NCI-H187 (cell line): ENCODE measurements around the gene PCDHGA1.
A peak's percentile ranks its signal among the peaks of the same experiment; 100 is the strongest.

Experiments used
- DNase-seq, 2 experiments: peaks; one replicate each; lab custom pipeline; 2025; lab: John Stamatoyannopoulos, UW

PCDHGA1 gene

DNA sequence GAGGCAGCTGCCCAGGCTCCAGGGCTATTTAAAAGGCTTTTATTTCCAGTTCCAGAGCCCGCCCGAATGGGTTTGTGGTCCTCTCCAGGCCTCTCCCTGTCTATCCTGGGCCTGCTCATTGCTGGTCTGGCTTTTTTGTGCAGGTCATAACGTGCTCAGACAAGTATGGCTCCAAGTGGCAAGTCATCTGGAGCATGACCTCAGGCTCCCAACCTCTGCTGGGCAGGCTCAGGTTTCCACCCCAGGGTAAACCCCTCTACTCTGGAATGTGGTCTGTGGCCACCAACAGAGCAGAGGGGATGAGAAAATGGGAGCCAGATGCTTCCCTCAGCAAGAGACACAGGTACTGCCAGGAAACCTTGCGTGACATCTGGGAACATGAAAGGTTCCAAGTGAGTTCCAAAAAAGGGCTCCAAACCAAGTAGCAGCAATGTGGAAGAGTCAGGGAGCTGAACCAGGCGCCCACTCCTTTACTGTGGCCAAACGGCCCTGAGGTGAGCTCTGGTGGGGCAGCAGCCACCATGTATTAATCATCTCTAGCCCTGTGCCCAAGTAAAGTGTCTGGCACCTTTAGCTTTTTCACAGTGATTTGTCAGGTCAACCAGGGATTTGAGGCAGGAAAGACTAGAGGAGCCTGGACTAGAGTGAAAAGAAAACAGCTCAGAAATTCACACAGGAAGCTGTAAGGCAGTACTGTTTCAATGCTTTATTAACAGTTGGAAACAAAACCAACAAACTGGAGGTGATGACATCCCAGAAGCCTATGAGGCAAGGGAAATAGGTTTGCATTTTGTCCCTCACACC, 184.2 kb downstream of the PCDHGA1 start:
- DNase-seq: peak; percentile 73 to 78

DNA sequence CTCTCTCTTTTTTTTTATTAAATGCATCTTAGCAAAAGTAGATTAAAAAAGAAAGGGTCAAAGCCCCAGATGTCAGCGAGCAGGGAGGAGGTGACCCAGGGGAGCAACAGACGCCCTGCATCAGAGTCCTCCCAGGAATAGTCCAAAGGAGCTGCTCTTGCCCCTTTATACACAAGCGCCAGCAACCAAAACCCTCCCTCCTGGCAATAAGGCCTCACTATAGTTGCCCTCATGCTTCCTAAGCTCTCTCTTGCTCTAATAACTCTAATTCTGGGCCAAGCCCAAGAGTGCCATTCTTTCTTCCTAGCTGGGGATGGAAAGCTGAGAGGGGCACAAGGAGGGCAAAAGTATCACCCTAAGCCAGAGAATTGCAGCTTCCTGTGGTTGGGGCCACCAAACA, 184.8 kb downstream of the PCDHGA1 start:
- no peak for DNase-seq

GRCh38 chr5:141515946-141516671, 185.8 kb downstream of the PCDHGA1 start:
- DNase-seq: no peak

GRCh38 chr5:141516672-141517025, 186.3 kb downstream of the PCDHGA1 start:
- no peak for DNase-seq

DNA sequence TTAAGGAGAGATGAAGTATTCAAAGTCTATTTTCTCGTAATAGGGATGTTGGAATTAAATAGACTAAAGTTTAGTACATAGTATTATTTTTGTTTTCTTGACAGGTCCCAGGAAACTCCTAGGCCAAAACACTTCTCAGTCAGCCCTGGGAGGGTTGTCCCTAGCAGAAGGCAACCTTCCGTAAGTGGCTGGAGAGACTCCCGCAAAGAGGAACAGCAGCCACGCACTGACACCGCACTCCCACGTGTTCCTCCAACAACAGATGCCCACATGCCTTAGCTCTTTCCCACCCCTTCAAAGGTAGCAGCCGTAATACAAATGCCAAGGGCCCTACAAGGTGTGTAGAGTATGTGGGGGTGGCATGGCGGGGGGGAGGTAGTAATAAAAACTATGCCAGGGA, 187.0 kb downstream of the PCDHGA1 start:
- no peak for DNase-seq

DNA sequence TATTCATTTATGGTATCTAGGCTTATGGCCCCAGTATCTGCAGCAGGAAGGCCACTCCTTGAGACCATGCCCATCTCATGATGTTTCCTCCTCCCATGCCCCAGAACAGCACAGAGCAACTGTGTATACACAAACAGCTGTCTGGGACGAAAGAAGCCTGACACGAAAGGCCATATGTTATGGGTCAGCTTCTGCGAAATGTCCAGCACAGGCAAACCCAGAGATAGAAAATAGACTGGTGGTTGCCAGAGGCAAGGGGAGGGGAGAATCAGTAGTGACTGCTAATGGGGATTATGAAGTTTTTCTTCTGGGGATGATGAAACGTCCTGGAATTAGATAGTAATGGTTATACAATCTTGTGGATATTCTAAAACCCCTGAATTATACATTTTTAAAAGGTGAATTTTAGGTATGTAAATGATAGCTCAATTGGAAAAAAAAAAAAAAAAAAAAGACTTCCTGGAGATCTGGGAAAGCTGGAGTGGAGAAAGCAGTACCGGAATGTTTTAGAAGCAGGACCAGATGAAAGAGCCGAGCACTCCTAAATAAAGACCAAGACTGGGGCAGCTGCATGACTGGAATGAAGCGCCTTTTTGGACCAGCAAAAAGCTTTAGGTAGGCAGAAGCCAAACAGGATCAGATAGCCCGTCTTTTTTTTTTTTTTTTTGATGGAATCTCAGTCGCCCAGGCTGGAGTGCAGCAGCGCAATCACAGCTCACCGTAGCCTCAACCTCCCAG, 187.7 kb downstream of the PCDHGA1 start:
- DNase-seq: no peak

- DNase-seq: no peak
Observed at GRCh38 chr5:141518618-141519015, 188.3 kb downstream of the PCDHGA1 start.

DNA sequence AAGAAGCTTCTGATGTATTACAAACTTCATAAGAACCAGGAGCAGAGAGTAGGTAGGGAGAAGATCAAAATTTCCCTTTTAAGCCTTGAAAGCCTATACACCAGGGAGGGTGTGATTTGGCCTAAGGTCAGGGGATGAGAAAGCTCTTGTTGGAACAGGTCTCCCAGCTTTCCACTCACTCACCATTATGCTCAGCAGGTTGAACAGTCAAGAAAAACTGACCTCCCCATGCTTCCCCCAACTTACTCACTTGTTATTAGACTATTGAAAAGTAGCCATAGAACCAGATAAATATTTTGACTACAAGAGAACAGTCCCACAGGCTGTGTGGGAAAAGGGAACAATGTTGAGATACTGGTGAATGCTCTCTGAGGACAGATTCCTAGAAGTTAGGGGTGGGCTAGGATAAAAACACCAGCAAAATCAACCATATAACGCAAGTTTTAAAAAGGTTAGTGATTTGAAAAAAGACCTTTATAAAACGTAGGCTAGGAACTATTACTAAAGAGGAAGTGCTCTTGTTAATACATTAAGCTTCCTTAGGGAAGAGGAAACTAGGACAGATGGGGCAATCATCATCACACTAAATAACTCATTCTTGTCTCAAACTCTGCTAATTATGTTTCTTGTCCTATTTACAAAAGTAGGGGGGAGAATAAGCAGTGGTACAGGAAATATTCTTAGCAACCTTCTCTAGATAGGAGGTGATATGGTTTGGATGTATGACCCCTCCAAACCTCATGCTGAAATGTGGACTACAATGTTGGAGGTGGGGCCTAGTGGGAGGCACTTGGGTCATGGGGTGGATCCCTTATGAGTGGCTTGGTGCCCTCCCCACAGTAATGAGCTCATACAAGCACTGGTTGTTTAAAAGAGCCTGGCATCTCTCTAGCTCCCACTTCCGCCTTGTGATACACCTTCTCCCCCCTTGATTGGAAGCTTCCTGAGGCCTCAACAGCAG, 189.6 kb downstream of the PCDHGA1 start:
- no peak for DNase-seq

GRCh38 chr5:141521244-141521781, 191.0 kb downstream of the PCDHGA1 start:
- DNase-seq: no peak

DNA sequence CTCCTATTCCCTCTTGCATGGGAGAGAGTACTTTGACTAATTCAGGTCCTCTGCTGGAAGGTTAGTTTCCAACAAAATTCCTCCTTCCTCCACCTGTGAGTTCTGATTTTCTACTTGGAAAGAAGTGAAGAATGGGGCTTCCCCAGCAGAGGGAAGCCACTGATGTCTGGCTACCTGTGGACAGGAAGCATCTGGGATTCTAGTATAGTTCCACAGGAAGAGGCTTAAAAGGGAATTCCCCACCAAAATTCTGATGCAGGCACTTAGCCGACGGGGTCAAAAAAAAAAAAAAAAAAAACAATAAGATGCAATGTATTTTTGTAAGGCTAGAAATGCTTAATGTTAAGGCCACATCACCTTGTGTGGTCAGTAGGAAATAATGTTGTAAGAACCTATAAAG, 192.0 kb downstream of the PCDHGA1 start:
- DNase-seq: no peak

GRCh38 chr5:141523991-141524390, 193.7 kb downstream of the PCDHGA1 start:
- DNase-seq: no peak

DNA sequence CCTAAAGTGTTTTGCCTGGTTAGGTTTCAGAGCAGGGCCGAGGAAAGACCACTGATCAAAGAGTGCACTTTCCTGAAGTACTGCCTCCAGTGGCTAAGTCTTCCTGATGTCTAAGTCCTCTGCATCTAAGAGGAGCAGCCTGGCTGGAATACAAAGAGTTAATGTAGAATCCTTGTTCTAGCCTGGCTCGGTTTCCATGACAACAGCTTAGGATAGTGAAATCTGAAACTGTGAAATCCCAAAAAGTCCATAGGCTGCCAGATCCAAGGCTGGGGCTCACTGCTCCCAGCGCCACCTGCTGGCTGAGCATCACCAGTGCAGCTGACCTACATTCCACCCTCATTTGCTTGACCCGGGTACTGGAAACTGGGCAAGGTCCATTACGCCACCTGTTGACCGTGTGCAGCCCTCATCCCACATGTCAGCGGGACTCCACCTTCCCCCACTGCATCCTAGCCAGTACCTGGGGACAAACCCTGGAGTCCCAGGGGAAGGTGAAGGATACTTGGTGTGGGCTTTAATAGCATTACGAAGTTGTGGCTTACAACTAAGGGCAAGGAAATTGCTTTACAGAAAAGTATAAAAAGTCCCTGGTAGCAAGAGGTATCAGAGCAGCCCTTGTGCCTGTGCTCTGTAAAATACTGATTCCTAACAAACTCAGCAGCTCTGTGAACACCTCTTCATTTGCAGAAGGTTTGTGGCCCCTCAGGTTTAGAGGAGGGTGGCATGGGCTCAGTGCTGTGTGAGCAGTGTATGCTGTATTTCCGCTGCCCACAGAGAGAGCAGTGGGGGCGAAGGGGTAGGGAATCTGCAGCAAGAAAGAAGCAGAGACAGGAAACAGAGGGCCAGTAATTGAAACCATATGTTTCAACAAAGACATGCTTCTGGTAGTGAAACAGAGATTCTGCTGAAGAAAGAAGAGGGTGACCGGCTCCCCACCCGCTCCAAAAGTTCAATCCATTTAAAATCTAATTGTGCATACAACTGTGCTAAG, 194.6 kb downstream of the PCDHGA1 start:
- peak; percentile 41 to 61 for DNase-seq

GRCh38 chr5:141525653-141526052, 195.3 kb downstream of the PCDHGA1 start:
- no peak for DNase-seq

GRCh38 chr5:141527426-141527825, 197.1 kb downstream of the PCDHGA1 start:
- DNase-seq: no peak

GRCh38 chr5:141528291-141528984, 198.1 kb downstream of the PCDHGA1 start:
- DNase-seq: no peak

- DNase-seq: no peak
Observed at GRCh38 chr5:141529002-141529401, 198.7 kb downstream of the PCDHGA1 start.

- no peak for DNase-seq
Observed at GRCh38 chr5:141529873-141530272, 199.6 kb downstream of the PCDHGA1 start.

DNA sequence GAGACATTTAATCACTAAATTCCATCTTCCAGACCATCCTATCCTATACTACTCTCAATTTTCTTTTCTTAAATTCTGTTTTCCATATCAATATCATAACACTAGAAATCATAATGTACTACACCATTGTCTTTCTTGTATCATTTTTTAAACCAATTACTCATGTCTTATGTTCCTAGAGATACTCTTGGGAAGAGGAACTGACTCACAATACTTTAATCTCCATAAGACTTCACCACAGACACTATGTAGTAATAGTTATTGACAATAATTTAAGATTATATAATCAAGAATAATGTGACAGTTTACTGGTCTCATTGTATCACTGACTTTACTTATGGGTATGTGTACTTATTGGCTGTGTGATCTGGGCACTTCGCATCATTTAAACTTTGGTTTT, 202.4 kb downstream of the PCDHGA1 start:
- DNase-seq: no peak

DNA sequence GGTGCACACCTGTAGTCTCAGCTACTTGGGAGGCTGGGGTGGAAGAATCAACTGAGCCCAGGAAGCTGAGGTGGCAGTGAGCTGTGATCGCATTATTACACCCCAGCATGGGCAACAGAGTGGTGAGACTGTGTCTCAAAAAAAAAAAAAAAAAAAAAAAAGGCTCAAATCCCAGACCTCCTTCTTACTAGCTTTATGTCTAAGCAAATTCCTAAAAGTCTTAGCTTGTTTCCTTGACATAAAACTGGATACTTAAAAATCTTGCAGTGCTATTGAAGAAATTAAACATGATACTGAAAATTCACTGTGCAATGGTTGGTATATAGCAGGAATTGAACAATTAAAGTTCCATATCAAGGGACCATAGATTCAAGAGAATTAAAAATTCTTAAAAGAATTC, 203.6 kb downstream of the PCDHGA1 start:
- DNase-seq: no peak
